ENCODE data around the gene TPM4. TPM values are rescaled to one million over a fixed set of nuclear protein-coding genes. Genes with fewer than 3 reads are reported as not detected.

The TPM4 gene
- total RNA-seq, 2 experiments from 2014 or later, result 182 to 185 TPM

GRCh38 chr19:16045893-16046292 is 30.4 kb upstream of the TPM4 start:
- no peak for ATAC-seq (ENCODE audit: poor library complexity)
- no peaks in the 10 kb centered on the region for H3K36me3 ChIP-seq (ENCODE audit: insufficient read depth, low read length)
- POLR2A ChIA-PET, result no interaction called here
- peaks cover 8% of the 10 kb centered on the region for H3K4me1 ChIP-seq (ENCODE audit: insufficient read depth, low read length)
- Mint-ChIP-seq H3K4me1 (ENCODE audit: low read depth) (no peaks in the 10 kb centered on the region), H3K27ac (no peak overlapping the region), H3K36me3 (ENCODE audit: low read depth) (no peaks in the 10 kb centered on the region), H3K9me3 (no peaks in the 10 kb centered on the region), H3K27me3 (no peaks in the 10 kb centered on the region), H3K4me3 (no peak overlapping the region)
- no peak for DNase-seq
- CTCF ChIA-PET, result interaction anchor here (0.8 to 1.1 kb wide), 2 partner anchors 16 to 24 kb away, joined by 3 to 4 read pairs; no protein-coding TSS in a partner anchor
- intact Hi-C loops (cut with DNase I, micrococcal nuclease), result no loop called here
- H3K27me3 ChIP-seq (ENCODE audit: control insufficient read depth in 1 of 2, insufficient read depth in 2 of 2, low read length in 2 of 2), result no peaks in the 10 kb centered on the region
- no peaks in the 10 kb centered on the region for H3K9me3 ChIP-seq (ENCODE audit: control insufficient read depth in 1 of 2, insufficient read depth in 1 of 2, low read length in 2 of 2)
- TF ChIP-seq, protein P1, sequence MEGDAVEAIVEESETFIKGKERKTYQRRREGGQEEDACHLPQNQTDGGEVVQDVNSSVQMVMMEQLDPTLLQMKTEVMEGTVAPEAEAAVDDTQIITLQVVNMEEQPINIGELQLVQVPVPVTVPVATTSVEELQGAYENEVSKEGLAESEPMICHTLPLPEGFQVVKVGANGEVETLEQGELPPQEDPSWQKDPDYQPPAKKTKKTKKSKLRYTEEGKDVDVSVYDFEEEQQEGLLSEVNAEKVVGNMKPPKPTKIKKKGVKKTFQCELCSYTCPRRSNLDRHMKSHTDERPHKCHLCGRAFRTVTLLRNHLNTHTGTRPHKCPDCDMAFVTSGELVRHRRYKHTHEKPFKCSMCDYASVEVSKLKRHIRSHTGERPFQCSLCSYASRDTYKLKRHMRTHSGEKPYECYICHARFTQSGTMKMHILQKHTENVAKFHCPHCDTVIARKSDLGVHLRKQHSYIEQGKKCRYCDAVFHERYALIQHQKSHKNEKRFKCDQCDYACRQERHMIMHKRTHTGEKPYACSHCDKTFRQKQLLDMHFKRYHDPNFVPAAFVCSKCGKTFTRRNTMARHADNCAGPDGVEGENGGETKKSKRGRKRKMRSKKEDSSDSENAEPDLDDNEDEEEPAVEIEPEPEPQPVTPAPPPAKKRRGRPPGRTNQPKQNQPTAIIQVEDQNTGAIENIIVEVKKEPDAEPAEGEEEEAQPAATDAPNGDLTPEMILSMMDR (IDR thresholded peaks at IDR 0.05), result no peak
- no peak overlapping the region for H3K4me3 ChIP-seq (ENCODE audit: low read length)
- no peak overlapping the region for H3K27ac ChIP-seq (ENCODE audit: low read depth in 1 of 2, low read length in 2 of 2)

GRCh38 chr19:16048583-16048982 is 27.7 kb upstream of the TPM4 start:
- Histone ChIP-seq H3K27ac (ENCODE audit: low read depth in 1 of 2, low read length in 2 of 2) (no peak overlapping the region), H3K9me3 (ENCODE audit: control insufficient read depth in 1 of 2, insufficient read depth in 1 of 2, low read length in 2 of 2) (no peaks in the 10 kb centered on the region), H3K4me1 (ENCODE audit: insufficient read depth, low read length) (peaks cover 7% of the 10 kb centered on the region), H3K4me3 (ENCODE audit: low read length) (no peak overlapping the region), H3K27me3 (ENCODE audit: control insufficient read depth in 1 of 2, insufficient read depth in 2 of 2, low read length in 2 of 2) (no peaks in the 10 kb centered on the region), H3K36me3 (ENCODE audit: insufficient read depth, low read length) (no peaks in the 10 kb centered on the region)
- H3K27me3 Mint-ChIP-seq, result no peaks in the 10 kb centered on the region
- H3K36me3 Mint-ChIP-seq (ENCODE audit: low read depth), result no peaks in the 10 kb centered on the region
- CTCF ChIA-PET, result interaction anchor here (1.5 kb wide), 1 partner anchor 14 kb away, joined by 4 read pairs; no protein-coding TSS in a partner anchor
- POLR2A ChIA-PET, result no interaction called here
- no peaks in the 10 kb centered on the region for H3K9me3 Mint-ChIP-seq
- H3K27ac Mint-ChIP-seq, result no peak overlapping the region
- intact Hi-C loops (cut with DNase I, micrococcal nuclease), result no loop called here
- no peak for ATAC-seq (ENCODE audit: poor library complexity)
- TF ChIP-seq, protein P1 (IDR thresholded peaks at IDR 0.05), result no peak
- H3K4me1 Mint-ChIP-seq (ENCODE audit: low read depth), result peaks cover 11% of the 10 kb centered on the region
- H3K4me3 Mint-ChIP-seq, result no peak overlapping the region
- no peak for DNase-seq

DNA sequence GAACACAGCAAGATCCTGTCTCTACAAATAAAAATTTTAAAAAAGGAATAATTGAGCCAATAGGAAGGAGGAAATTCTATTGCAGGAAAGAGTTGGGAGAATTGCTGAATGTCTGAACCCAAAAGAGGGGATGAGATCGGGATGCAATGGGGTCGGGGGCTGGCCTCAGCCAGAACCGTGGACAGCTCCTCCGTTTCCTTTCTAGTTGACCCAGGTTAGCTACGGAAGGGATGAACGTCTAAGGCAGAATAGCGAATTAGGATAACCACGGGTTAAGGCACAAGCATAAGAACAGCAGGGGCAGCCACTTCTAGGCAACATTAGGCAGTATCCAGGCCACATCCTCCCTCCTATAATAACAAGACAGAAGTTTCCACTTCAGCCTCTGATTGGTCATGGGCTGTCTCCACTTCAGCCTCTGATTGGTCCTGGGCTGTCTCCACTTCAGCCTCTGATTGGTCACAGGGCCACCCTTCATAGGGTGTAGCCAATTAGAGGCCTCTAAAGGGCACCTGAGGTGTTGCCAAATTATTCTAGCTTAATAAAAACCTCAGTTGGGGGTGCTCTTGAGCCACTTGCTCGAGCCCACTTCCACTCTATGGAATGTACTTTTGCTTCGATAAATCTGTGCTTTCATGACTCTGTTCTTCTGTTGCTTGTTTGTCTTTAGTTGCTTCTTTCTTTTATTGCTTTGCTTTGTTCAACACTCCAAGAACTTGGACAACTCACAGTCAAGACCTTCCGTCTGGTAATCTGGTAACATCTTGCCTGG is 24.9 kb upstream of the TPM4 start:
- CTCF ChIA-PET, result interaction anchor here (0.6 to 1.9 kb wide), 5 partner anchors 10 to 60 kb away, joined by 3 to 6 read pairs (median 3); partner anchors contain the start of gene RAB8A
- TF ChIP-seq, protein P1 (IDR thresholded peaks at IDR 0.05), result no peak
- no peaks in the 10 kb centered on the region for H3K9me3 ChIP-seq (ENCODE audit: control insufficient read depth in 1 of 2, insufficient read depth in 1 of 2, low read length in 2 of 2)
- H3K36me3 ChIP-seq (ENCODE audit: insufficient read depth, low read length), result no peaks in the 10 kb centered on the region
- Mint-ChIP-seq H3K36me3 (ENCODE audit: low read depth) (no peaks in the 10 kb centered on the region), H3K9me3 (no peaks in the 10 kb centered on the region), H3K4me3 (no peak overlapping the region), H3K4me1 (ENCODE audit: low read depth) (peaks cover 11% of the 10 kb centered on the region), H3K27ac (no peak overlapping the region), H3K27me3 (no peaks in the 10 kb centered on the region)
- intact Hi-C loops (cut with DNase I, micrococcal nuclease), result no loop called here
- DNase-seq, result peak in 7 of 14 experiments; percentile 24 to 80 (median 40)
- POLR2A ChIA-PET, result interaction anchor here (0.6 to 0.7 kb wide), 2 partner anchors 59 to 320 kb away, joined by 3 read pairs; no protein-coding TSS in a partner anchor
- H3K27me3 ChIP-seq (ENCODE audit: control insufficient read depth in 1 of 2, insufficient read depth in 2 of 2, low read length in 2 of 2), result no peaks in the 10 kb centered on the region
- peak; percentile 99 for ATAC-seq (ENCODE audit: poor library complexity)
- no peak overlapping the region for H3K27ac ChIP-seq (ENCODE audit: low read depth in 1 of 2, low read length in 2 of 2)
- peaks cover 7% of the 10 kb centered on the region for H3K4me1 ChIP-seq (ENCODE audit: insufficient read depth, low read length)
- no peak overlapping the region for H3K4me3 ChIP-seq (ENCODE audit: low read length)

Data from CD4-positive, alpha-beta T cell (primary cell).